GM12873 (cell line): ENCODE measurements around the gene KIZ.

Experiments used
- CTCF ChIP-seq: IDR thresholded peaks from 2 replicates; pipeline ENCODE4 v1.5.1; 2012; ENCODE audit warnings: low read depth, mild to moderate bottlenecking, moderate library complexity, low read length, control low read depth; ENCODE audit not compliant: insufficient read depth; ENCODE audit errors: missing control alignments

KIZ gene

GRCh38 chr20:21232546-21233280, 106.8 kb downstream of the KIZ start:
- no peak for TF ChIP-seq CTCF

- TF ChIP-seq CTCF, result no peak
Observed at GRCh38 chr20:21234324-21234723, 108.4 kb downstream of the KIZ start.

- no peak for TF ChIP-seq CTCF
Observed at GRCh38 chr20:21234806-21235483, 109.1 kb downstream of the KIZ start.

GRCh38 chr20:21235484-21236445, 109.9 kb downstream of the KIZ start:
- peak; percentile 91 for TF ChIP-seq CTCF

- no peak for TF ChIP-seq CTCF
Observed at GRCh38 chr20:21237956-21238799, 112.3 kb downstream of the KIZ start.

- no peak for TF ChIP-seq CTCF
Observed at GRCh38 chr20:21238818-21239536, 113.1 kb downstream of the KIZ start.
